Measurements from ENCODE around the gene SPATA31E1. TPM values are rescaled to one million over a fixed set of nuclear protein-coding genes. Genes with fewer than 3 reads are reported as not detected.

Gene SPATA31E1
- total and polyA plus RNA-seq, 4 donors: 0.06 TPM; not detected in 3

DNA sequence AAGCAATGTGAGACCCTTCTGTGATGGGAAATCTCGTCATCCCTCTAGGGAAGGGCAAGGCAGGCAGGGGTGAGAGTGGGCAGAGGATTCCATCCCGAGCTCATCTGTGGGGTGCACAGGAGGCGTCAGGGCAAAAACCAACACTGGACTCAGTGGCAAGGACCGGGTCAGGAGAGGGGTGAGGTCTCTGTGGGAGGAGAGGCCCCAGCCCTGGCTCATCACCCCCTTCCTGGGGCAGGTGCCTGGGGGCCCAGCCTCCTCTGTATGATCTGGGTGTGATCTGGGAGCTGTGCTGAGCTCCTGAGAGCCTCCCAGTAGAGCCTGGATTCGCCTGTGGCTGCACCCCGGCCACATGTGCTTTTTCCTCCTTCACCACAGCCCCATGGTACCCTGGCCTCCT, 597 bp downstream of the SPATA31E1 start:
- DNase-seq (ENCODE audit: low read depth in 4 of 6, low spot score in 6 of 6): no peak
- no peak overlapping the region for H3K27ac ChIP-seq (ENCODE audit: low read depth, low read length)
- H3K36me3 ChIP-seq (ENCODE audit: control insufficient read depth, insufficient read depth, low read length): no peaks in the 10 kb centered on the region
- 72% methylated on average over 6 of the region's 6 CpGs for WGBS (ENCODE audit: insufficient coverage)
- H3K27me3 ChIP-seq (ENCODE audit: control insufficient read depth, insufficient read depth, low read length): no peaks in the 10 kb centered on the region
- no peak overlapping the region for H3K4me3 ChIP-seq (ENCODE audit: low read depth, low read length)
- H3K9me3 ChIP-seq (ENCODE audit: control insufficient read depth, insufficient read depth, low read length): no peaks in the 10 kb centered on the region
- peaks cover 5% of the 10 kb centered on the region for H3K4me1 ChIP-seq (ENCODE audit: control insufficient read depth, insufficient read depth, low read length)

DNA sequence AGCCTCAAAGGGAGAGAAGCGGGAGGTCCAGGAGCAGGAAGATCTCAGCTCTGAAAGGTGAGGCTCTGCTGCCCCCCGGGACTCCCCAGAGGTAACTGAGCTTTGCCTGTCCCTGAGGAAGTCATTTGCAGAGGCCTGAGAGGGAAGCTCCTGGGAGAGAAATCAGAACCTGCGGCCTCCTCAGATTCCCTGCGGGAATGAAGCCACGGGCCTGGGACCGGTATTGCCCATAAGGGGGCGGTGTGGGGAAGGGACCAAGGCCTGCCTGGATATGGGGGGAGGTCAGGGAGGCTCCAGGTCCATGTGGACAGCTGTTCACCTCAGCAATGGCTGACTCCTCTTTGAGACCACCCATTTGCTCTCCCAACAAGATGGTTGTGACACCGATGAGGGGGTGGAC, 1.3 kb downstream of the SPATA31E1 start:
- no peaks in the 10 kb centered on the region for H3K36me3 ChIP-seq (ENCODE audit: control insufficient read depth, insufficient read depth, low read length)
- H3K4me3 ChIP-seq (ENCODE audit: low read depth, low read length): no peak overlapping the region
- H3K27ac ChIP-seq (ENCODE audit: low read depth, low read length): no peak overlapping the region
- DNase-seq (ENCODE audit: low read depth in 4 of 6, low spot score in 6 of 6): no peak
- WGBS (ENCODE audit: insufficient coverage): 69% methylated on average over 7 of the region's 8 CpGs
- H3K27me3 ChIP-seq (ENCODE audit: control insufficient read depth, insufficient read depth, low read length): no peaks in the 10 kb centered on the region
- H3K4me1 ChIP-seq (ENCODE audit: control insufficient read depth, insufficient read depth, low read length): peaks cover 5% of the 10 kb centered on the region
- H3K9me3 ChIP-seq (ENCODE audit: control insufficient read depth, insufficient read depth, low read length): no peaks in the 10 kb centered on the region

DNA sequence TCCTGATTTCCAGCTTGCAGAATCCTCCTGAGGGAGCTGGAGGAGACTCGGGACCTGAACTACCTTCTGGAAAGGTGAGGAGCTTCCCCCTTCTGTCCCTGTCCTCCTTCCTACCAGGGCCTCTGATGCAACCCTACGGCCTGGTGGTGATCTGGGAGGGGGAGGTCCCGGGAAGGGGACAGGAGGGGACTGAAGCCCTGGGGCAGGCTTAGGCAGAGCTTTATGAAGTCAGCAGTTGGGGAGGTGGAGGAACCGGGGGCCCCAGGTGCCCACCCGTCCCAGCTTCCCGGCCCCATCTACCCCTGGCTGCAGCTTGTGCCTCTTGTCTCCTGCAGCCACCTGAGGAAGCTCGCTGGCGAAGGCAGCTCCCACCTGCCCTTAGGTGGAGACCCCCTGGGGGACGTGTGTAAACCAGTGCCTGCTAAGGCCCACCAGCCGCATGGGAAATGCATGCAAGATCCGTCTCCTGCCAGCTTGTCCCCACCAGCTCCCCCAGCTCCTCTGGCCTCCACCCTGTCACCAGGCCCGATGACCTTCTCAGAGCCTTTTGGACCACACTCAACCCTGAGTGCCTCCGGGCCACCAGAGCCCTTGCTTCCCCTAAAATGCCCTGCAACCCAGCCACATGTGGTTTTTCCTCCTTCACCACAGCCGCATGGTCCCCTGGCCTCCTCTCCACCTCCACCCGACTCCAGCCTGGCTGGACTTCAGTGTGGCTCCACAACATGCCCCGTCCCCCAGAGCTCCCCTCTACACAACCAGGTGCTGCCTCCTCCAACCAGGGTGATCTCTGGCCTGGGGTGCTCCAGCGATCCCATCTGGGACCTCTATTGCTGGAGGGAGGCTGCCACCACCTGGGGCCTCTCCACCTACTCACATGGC, 2.1 kb downstream of the SPATA31E1 start:
- no peaks in the 10 kb centered on the region for H3K9me3 ChIP-seq (ENCODE audit: control insufficient read depth, insufficient read depth, low read length)
- peaks cover 5% of the 10 kb centered on the region for H3K4me1 ChIP-seq (ENCODE audit: control insufficient read depth, insufficient read depth, low read length)
- no peaks in the 10 kb centered on the region for H3K36me3 ChIP-seq (ENCODE audit: control insufficient read depth, insufficient read depth, low read length)
- H3K27ac ChIP-seq (ENCODE audit: low read depth, low read length): no peak overlapping the region
- H3K4me3 ChIP-seq (ENCODE audit: low read depth, low read length): no peak overlapping the region
- DNase-seq (ENCODE audit: low read depth in 4 of 6, low spot score in 6 of 6): no peak
- 93% methylated on average over 14 of the region's 17 CpGs for WGBS (ENCODE audit: insufficient coverage)
- no peaks in the 10 kb centered on the region for H3K27me3 ChIP-seq (ENCODE audit: control insufficient read depth, insufficient read depth, low read length)

DNA sequence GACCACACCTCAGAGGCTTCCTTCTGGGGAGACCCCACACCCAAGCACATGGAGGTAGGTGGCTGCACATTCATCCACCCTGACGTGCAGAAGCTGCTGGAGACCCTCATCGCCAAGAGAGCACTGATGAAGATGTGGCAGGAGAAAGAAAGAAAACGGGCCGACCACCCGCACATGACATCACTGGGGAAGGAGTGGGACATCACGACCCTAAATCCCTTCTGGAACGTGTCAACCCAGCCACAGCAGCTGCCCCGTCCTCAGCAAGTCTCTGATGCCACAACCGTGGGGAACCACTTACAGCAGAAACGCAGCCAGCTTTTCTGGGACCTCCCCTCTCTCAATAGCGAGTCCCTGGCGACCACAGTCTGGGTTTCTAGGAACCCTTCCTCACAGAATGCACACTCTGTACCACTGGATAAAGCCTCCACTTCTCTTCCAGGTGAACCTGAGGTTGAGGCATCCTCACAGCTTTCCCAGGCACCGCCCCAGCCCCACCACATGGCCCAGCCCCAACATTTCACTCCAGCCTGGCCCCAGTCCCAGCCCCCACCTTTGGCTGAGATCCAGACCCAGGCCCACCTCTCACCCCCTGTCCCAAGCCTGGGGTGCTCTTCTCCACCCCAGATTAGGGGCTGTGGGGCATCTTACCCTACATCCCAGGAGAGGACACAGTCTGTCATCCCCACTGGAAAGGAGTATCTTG, 3.0 kb downstream of the SPATA31E1 start:
- peaks cover 4% of the 10 kb centered on the region for H3K4me1 ChIP-seq (ENCODE audit: control insufficient read depth, insufficient read depth, low read length)
- H3K4me3 ChIP-seq (ENCODE audit: low read depth, low read length): no peak overlapping the region
- H3K27ac ChIP-seq (ENCODE audit: low read depth, low read length): no peak overlapping the region
- DNase-seq (ENCODE audit: low read depth in 4 of 6, low spot score in 6 of 6): no peak
- 96% methylated on average over 13 of the region's 13 CpGs for WGBS (ENCODE audit: insufficient coverage)
- H3K27me3 ChIP-seq (ENCODE audit: control insufficient read depth, insufficient read depth, low read length): no peaks in the 10 kb centered on the region
- no peaks in the 10 kb centered on the region for H3K9me3 ChIP-seq (ENCODE audit: control insufficient read depth, insufficient read depth, low read length)
- no peaks in the 10 kb centered on the region for H3K36me3 ChIP-seq (ENCODE audit: control insufficient read depth, insufficient read depth, low read length)

DNA sequence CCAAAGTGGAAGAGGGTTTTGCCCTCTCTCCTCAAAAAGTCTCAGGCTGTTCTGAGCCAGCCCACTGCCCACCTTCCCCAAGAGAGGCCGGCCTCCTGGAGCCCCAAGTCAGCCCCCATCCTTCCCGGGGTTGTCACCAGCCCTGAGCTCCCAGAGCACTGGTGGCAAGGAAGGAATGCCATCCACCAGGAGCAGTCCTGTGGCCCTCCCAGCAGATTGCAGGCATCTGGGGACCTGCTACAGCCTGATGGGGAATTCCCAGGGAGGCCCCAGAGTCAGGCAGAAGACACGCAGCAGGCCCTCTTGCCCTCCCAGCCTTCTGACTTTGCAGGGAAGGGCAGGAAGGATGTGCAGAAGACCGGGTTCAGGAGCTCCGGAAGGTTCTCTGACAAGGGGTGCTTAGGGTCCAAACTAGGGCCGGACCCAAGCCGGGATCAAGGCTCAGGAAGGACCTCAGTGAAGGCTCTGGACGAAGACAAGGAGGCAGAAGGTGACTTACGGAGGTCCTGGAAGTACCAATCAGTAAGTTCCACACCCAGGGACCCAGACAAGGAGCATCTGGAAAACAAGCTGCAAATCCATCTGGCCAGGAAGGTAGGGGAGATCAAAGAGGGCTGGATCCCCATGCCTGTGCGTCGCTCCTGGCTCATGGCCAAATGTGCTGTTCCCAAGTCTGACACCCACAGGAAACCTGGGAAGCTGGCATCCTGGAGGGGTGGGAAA, 3.7 kb downstream of the SPATA31E1 start:
- Histone ChIP-seq H3K4me3 (ENCODE audit: low read depth, low read length) (no peak overlapping the region), H3K9me3 (ENCODE audit: control insufficient read depth, insufficient read depth, low read length) (no peaks in the 10 kb centered on the region), H3K27ac (ENCODE audit: low read depth, low read length) (no peak overlapping the region), H3K27me3 (ENCODE audit: control insufficient read depth, insufficient read depth, low read length) (no peaks in the 10 kb centered on the region), H3K4me1 (ENCODE audit: control insufficient read depth, insufficient read depth, low read length) (no peaks in the 10 kb centered on the region), H3K36me3 (ENCODE audit: control insufficient read depth, insufficient read depth, low read length) (no peaks in the 10 kb centered on the region)
- DNase-seq (ENCODE audit: low read depth in 4 of 6, low spot score in 6 of 6): no peak
- 88% methylated on average over 11 of the region's 11 CpGs for WGBS (ENCODE audit: insufficient coverage)

DNA sequence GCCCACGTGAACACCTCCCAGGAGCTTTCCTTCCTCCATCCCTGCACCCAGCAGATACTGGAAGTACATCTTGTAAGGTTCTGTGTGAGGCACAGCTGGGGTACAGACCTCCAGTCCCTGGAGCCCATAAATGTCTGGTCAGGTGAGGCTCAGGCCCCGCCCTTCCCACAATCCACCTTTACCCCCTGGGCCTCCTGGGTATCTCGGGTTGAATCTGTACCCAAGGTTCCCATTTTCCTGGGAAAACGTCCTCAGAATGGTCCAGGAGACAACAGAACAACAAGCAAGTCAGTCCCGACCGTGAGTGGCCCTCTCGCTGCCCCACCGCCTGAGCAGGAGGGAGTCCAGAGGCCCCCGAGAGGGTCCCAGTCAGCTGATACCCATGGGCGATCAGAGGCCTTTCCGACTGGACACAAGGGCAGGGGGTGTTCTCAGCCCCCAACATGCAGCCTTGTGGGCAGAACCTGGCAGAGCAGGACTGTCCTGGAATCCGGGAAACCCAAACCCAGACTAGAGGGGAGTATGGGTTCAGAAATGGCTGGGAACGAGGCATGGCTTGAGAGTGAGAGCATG, 4.3 kb downstream of the SPATA31E1 start:
- H3K4me3 ChIP-seq (ENCODE audit: low read depth, low read length): no peak overlapping the region
- no peak for DNase-seq (ENCODE audit: low read depth in 4 of 6, low spot score in 6 of 6)
- no peak overlapping the region for H3K27ac ChIP-seq (ENCODE audit: low read depth, low read length)
- no peaks in the 10 kb centered on the region for H3K4me1 ChIP-seq (ENCODE audit: control insufficient read depth, insufficient read depth, low read length)
- H3K36me3 ChIP-seq (ENCODE audit: control insufficient read depth, insufficient read depth, low read length): no peaks in the 10 kb centered on the region
- no peaks in the 10 kb centered on the region for H3K9me3 ChIP-seq (ENCODE audit: control insufficient read depth, insufficient read depth, low read length)
- WGBS (ENCODE audit: insufficient coverage): 93% methylated on average over 12 of the region's 13 CpGs
- no peaks in the 10 kb centered on the region for H3K27me3 ChIP-seq (ENCODE audit: control insufficient read depth, insufficient read depth, low read length)

DNA sequence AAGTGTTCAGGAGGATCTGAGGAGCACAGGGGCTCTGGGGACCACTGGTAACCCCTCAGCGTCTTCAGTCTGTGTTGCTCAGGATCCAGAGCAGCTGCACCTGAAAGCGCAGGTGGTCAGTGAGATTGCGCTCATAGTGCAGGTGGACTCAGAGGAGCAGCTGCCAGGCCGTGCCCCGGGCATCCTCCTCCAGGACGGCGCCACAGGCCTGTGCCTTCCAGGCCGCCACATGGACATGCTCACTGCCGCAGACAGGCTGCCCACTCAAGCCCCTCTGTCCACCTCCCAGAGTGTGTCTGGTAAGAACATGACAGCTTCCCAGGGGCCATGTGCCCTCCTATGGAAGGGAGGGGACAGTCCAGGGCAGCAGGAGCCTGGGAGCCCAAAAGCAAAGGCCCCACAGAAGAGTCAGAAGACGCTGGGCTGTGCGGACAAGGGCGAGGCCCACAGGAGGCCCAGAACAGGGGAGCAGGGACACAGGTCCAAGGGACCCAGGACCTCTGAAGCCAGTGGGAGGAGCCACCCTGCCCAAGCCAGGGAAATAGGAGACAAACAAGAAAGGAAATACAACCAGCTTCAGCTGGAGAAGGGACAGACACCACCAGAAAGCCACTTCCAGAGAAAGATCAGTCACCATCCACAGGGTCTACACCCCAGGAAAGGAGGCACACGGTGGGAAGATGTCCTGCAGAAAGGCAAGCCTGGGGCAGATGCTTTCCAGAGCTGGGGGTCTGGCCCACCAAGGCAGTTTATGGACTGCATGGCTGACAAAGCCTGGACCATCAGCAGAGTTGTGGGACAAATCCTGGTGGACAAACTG, 5.2 kb downstream of the SPATA31E1 start:
- 93% methylated on average over 6 of the region's 13 CpGs for WGBS (ENCODE audit: insufficient coverage)

DNA sequence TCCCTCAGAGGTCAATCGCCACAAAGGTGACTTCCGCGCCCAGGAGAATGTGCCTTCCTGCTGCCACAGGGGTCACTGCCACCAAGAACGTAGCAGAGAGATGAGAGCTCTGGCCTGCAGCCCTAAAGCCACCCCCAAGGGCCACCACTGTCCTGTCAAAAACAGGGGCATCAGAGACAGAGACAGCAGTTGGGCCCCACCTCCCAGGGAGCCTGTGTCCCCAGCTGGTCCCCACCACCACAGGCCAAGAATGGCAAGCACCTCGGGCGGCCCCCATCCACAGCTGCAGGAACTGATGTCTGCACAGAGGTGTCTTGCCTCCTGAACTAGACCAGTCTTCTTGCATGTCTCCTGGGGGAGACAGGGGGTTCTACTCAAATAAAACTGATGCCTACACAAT, 5.8 kb downstream of the SPATA31E1 start:
- Histone ChIP-seq H3K9me3 (ENCODE audit: control insufficient read depth, insufficient read depth, low read length) (no peaks in the 10 kb centered on the region), H3K4me3 (ENCODE audit: low read depth, low read length) (no peak overlapping the region), H3K36me3 (ENCODE audit: control insufficient read depth, insufficient read depth, low read length) (no peaks in the 10 kb centered on the region), H3K27ac (ENCODE audit: low read depth, low read length) (no peak overlapping the region), H3K4me1 (ENCODE audit: control insufficient read depth, insufficient read depth, low read length) (no peaks in the 10 kb centered on the region), H3K27me3 (ENCODE audit: control insufficient read depth, insufficient read depth, low read length) (no peaks in the 10 kb centered on the region)
- no peak for DNase-seq (ENCODE audit: low read depth in 4 of 6, low spot score in 6 of 6)
- 93% methylated on average over 6 of the region's 6 CpGs for WGBS (ENCODE audit: insufficient coverage)

More for the DNA sequence above, 5.2 kb downstream of the SPATA31E1 start:
- no peaks in the 10 kb centered on the region for H3K27me3 ChIP-seq (ENCODE audit: control insufficient read depth, insufficient read depth, low read length)
- no peaks in the 10 kb centered on the region for H3K36me3 ChIP-seq (ENCODE audit: control insufficient read depth, insufficient read depth, low read length)
- no peak for DNase-seq (ENCODE audit: low read depth in 4 of 6, low spot score in 6 of 6)
- H3K4me3 ChIP-seq (ENCODE audit: low read depth, low read length): no peak overlapping the region
- H3K4me1 ChIP-seq (ENCODE audit: control insufficient read depth, insufficient read depth, low read length): no peaks in the 10 kb centered on the region
- H3K27ac ChIP-seq (ENCODE audit: low read depth, low read length): no peak overlapping the region
- H3K9me3 ChIP-seq (ENCODE audit: control insufficient read depth, insufficient read depth, low read length): no peaks in the 10 kb centered on the region

All from spinal cord (tissue), 10 donors.